Stomach smooth muscle (tissue), 2 donors: ENCODE data around the gene QKI.
"Not testable (repeated sequence)": the region's sequence is repeated elsewhere in the genome, so short reads cannot be mapped to it uniquely, and the experiment has no call there.

Experiments used
- H3K27ac ChIP-seq: one replicate; pipeline ENCODE4 v1.7.0; 2013; ENCODE audit warnings: mild to moderate bottlenecking, low read length, inconsistent platforms
- H3K27me3 ChIP-seq, 2 donors: one replicate each; pipeline ENCODE4 v1.7.0; 2013; ENCODE audit warnings: low read length in 2 of 2; ENCODE audit not compliant: insufficient read depth in 2 of 2, control insufficient read depth in 1 of 2
- H3K36me3 ChIP-seq, 2 donors: one replicate each; pipeline ENCODE4 v1.7.0; 2013; ENCODE audit warnings: low read length in 2 of 2; ENCODE audit not compliant: control insufficient read depth in 2 of 2, insufficient read depth in 2 of 2
- H3K4me1 ChIP-seq: one replicate; pipeline ENCODE4 v1.7.0; 2013; ENCODE audit warnings: low read length; ENCODE audit not compliant: control insufficient read depth, insufficient read depth
- H3K4me3 ChIP-seq, 2 donors: one replicate each; pipeline ENCODE4 v1.7.0; 2013; ENCODE audit warnings: low read length in 2 of 2
- H3K9ac ChIP-seq, 2 donors: one replicate each; pipeline ENCODE4 v1.7.0; 2013; ENCODE audit warnings: low read length in 2 of 2, mild to moderate bottlenecking in 1 of 2
- H3K9me3 ChIP-seq, 2 donors: one replicate each; pipeline ENCODE4 v1.7.0; 2013; ENCODE audit warnings: low read length in 2 of 2; ENCODE audit not compliant: control insufficient read depth in 2 of 2
- donor health status: healthy.
- donor health status: Pancreatic carcinoma.

The QKI gene

DNA sequence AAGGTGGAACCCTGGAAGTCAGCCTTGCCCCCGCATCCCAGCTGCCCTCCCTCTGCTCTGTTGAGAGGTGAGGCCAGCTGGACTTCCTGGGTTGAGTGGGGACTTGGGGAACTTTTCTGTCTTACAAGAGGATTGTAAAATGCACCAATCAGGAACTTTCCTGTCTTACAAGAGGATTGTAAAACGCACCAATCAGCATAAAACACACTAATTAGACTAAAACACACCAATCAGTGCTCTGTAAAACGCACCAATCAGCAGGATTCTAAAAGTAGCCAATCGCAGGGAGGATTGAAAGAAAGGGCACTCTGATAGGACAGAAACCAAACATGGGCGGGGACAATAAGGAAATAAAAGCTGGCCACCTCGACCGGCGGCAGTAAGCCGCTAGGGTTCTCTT is 175.6 kb downstream of the QKI start:
- not testable (repeated sequence) for H3K4me1 ChIP-seq, H3K27me3 ChIP-seq, H3K9ac ChIP-seq, H3K4me3 ChIP-seq, H3K9me3 ChIP-seq, H3K36me3 ChIP-seq, H3K27ac ChIP-seq

DNA sequence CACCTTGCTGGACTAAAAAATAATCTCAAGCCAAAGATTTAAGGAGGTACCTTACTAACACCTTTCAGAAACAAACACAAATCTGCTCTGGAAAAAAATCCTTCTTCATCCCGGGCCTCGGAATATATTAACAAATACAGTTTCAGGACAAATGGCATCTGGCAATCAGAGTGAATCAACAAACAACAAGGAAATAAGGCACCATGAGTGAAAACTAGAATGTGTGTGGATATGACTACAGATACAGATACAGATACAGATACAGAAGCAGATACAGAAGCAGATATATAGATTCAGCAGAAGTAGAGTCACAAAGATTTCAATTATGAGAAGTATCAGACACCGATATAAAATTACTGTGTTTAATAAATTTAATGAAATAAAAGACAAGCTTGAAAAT is 178.4 kb downstream of the QKI start:
- Histone ChIP-seq H3K4me3 (no peak overlapping the region), H3K4me1 (no peaks in the 10 kb centered on the region), H3K9me3 (no peaks in the 10 kb centered on the region), H3K9ac (no peak overlapping the region), H3K27me3 (no peaks in the 10 kb centered on the region), H3K36me3 (no peaks in the 10 kb centered on the region), H3K27ac (no peak overlapping the region)

DNA sequence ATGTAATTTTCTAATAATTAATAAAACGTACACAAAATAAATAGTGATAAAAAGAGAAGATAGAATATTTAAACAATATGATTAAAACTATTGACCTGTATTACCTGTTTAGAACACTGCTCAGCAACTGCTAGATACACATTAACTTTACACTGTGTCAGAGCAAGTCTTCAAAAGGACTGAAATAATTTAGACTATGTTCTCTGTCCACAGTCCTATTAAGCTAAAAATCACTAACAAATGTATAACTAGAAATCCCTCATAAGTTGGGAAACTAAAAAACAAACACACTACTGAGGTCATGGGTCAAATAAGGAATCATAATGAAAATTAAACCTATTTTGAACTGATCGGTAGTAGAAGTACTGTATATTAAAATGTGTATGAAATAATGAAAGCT is 181.7 kb downstream of the QKI start:
- Histone ChIP-seq H3K4me3 (no peak overlapping the region), H3K9ac (no peak overlapping the region), H3K27ac (no peak overlapping the region), H3K27me3 (no peaks in the 10 kb centered on the region), H3K36me3 (no peaks in the 10 kb centered on the region), H3K4me1 (no peaks in the 10 kb centered on the region), H3K9me3 (no peaks in the 10 kb centered on the region)

DNA sequence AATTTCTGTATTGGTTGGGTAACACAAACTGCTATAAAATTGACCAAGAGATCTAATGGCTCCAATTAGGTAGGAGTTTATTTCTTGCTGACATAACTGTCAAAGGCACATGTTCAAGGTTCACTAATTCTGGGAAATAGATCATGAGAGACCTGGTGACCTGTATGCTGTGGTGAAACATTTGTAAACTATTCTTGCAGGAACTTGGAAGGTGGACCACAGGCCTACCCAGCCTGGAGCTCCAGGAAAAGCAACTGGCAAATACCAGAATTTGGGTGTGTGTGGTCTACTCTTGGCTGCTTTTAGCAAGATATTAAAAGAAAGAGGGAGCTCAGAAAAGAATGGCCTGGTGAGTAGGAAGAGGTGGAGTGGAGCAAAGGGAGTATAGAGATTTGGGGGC is 184.6 kb downstream of the QKI start:
- Histone ChIP-seq H3K4me3 (no peak overlapping the region), H3K9me3 (no peaks in the 10 kb centered on the region), H3K27me3 (no peaks in the 10 kb centered on the region), H3K4me1 (no peaks in the 10 kb centered on the region), H3K27ac (no peak overlapping the region), H3K9ac (no peak overlapping the region), H3K36me3 (no peaks in the 10 kb centered on the region)

DNA sequence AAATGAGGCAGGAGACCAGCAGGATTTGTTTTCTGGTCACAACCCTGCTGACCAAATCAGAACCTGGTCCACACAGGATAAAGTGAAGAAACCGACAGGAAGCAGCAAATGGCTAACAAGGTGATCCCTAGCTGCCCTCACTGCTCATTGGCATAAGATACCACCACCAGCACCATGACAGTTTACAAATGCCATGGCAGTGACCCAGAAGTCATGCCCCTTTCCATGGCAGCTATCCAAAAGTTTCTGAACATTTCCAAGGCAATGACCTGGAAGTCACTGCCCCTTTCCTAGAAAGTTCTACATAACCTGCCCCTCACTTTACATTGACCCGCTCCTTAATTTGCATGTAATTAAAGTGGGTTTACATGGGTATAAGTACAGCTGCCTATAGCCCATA is 185.2 kb downstream of the QKI start:
- Histone ChIP-seq H3K36me3 (no peaks in the 10 kb centered on the region), H3K4me3 (no peak overlapping the region), H3K9ac (no peak overlapping the region), H3K9me3 (no peaks in the 10 kb centered on the region), H3K27me3 (no peaks in the 10 kb centered on the region), H3K4me1 (no peaks in the 10 kb centered on the region), H3K27ac (no peak overlapping the region)

DNA sequence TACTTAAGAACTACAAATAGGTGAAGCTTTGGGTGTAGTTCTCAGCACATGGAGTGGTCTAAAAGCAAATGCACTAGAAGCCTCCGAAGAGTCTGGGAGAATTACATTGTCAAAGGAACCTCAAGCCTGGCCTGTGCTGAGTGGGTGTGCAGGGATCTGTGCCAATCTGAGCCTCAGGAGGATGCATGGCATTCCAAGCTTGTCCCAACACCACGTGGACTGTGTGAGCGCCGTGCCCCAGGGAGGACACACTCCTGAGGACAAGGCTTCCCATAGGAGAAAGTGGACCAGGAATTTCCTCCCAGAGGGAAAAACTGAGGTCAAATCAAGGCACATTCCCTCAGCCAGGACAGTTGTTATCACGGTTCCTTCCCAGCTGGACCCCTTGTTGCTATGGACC is 185.8 kb downstream of the QKI start:
- Histone ChIP-seq H3K36me3 (no peaks in the 10 kb centered on the region), H3K9me3 (no peaks in the 10 kb centered on the region), H3K9ac (no peak overlapping the region), H3K27ac (no peak overlapping the region), H3K27me3 (no peaks in the 10 kb centered on the region), H3K4me1 (no peaks in the 10 kb centered on the region), H3K4me3 (no peak overlapping the region)

DNA sequence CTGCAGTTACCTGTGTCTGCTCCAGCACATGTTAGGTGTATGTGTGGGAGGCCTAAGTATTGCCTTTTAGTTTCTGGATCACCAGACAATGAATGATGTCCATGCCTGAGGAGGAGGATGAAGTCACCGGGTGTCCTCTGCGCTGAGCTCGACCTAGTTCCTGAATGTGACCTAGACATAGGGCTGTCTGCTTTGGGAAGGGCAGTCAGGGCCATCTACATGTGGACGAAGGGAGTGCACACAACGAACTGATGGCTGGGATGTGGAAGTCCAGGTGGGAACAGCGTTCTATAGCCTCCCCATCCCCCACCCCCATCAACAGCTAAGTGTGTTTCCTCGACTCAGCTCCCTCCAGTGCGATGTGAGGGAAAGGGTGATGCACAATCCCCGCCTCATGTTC is 186.3 kb downstream of the QKI start:
- H3K27me3 ChIP-seq = no peaks in the 10 kb centered on the region
- no peak overlapping the region for H3K27ac ChIP-seq
- no peak overlapping the region for H3K9ac ChIP-seq
- no peaks in the 10 kb centered on the region for H3K4me1 ChIP-seq
- no peak overlapping the region for H3K4me3 ChIP-seq
- H3K36me3 ChIP-seq = no peaks in the 10 kb centered on the region
- H3K9me3 ChIP-seq = no peaks in the 10 kb centered on the region

DNA sequence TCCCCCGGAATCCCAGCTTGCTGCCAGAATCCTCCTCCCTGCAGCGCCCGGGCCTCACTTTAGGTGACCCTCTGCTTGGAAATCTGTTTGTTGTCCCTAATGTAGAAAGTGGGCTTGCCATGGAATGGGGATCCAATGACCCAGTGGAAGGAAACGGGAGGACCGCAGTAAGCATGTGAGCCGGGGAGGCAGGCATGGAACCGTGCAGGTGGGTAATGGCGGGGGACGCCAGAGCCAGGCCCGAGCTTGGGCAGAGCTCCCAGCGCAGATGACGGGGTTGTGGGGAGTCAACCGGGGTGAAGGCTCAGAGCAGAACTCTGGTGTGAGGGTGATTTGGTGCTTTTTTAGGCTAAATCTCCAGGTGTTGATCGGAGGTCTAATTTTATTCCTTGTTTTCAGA is 188.3 kb downstream of the QKI start:
- H3K9ac ChIP-seq = no peak overlapping the region
- H3K4me3 ChIP-seq = no peak overlapping the region
- H3K36me3 ChIP-seq = no peaks in the 10 kb centered on the region
- H3K27me3 ChIP-seq = no peaks in the 10 kb centered on the region
- no peak overlapping the region for H3K27ac ChIP-seq
- H3K9me3 ChIP-seq = no peaks in the 10 kb centered on the region
- H3K4me1 ChIP-seq = no peaks in the 10 kb centered on the region

DNA sequence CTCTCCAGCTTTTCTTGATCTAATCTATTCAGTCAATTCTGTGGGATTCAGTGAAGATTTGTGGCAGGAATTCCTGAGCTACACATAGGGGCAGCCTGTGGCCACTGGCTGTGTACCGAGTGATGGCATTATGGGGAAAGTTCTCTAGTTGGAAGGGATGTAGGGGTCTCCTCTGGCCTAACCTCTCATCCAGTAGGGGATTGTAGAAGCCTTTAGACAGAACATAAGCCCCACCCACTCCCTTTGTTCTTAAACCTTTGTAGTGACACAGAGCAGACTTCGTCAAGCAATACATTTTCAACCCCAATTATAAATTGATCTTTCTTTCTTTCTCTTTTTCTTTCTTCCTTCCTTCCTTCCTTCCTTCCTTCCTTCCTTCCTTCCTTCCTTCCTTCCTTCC is 188.9 kb downstream of the QKI start:
- Histone ChIP-seq H3K4me3 (no peak overlapping the region), H3K27ac (no peak overlapping the region), H3K4me1 (no peaks in the 10 kb centered on the region), H3K27me3 (no peaks in the 10 kb centered on the region), H3K9ac (no peak overlapping the region), H3K36me3 (no peaks in the 10 kb centered on the region), H3K9me3 (no peaks in the 10 kb centered on the region)

DNA sequence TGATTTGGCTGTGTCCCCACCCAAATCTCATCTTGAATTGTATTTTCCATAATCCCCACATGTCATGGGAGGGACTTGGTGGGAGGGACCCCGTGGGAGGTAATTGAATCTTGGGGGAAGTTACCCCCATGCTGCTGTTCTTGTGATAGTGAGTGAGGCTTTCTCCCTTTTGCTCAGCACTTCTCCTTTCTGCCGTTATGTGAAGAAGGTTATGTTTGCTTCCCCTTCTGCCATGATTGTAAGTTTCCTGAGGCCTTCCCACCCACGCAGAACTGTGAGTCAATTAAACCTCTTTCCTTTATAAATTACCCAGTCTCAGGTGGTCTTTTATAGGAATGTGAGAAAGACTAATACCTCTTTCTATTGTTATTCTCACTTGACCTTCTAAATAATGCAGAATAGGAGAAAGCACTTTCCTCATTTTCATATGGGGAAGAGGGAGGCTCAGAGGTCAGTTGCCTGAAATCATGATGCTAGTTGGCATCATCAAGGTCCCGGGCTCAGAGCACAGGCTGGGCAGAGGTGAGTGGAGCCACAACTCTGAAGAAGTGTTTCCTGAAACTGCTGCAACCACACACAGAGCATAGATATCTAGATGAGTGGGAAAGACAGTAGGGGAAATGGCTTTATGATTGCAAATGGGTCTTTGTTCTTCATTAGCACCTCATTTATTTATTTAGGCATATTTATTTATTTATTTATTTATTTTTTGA is 191.0 kb downstream of the QKI start:
- Histone ChIP-seq H3K27me3 (no peaks in the 10 kb centered on the region), H3K9ac (no peak overlapping the region), H3K27ac (no peak overlapping the region), H3K36me3 (no peaks in the 10 kb centered on the region), H3K4me3 (no peak overlapping the region), H3K4me1 (no peaks in the 10 kb centered on the region), H3K9me3 (no peaks in the 10 kb centered on the region)

DNA sequence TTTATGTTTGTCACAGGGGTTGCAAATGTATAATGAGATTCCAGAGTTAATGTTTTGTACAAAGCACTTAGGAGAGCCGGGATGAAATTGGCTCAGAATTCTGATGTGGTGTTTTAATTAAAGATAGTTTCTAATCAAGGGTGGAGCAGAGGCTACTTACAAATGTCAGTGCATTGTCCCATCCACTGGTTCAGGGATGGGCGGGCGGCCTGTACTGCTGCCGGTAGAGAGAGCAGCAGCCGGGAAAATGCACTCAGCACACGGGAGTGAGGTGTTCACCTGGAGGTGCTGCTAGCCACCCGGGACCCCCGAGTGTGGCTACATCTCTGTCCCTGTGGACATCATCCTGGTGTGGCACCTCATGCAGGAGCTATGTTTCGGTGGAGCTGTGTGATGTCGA is 193.3 kb downstream of the QKI start:
- no peaks in the 10 kb centered on the region for H3K4me1 ChIP-seq
- no peak overlapping the region for H3K9ac ChIP-seq
- no peaks in the 10 kb centered on the region for H3K9me3 ChIP-seq
- H3K4me3 ChIP-seq = no peak overlapping the region
- H3K36me3 ChIP-seq = no peaks in the 10 kb centered on the region
- H3K27me3 ChIP-seq = no peaks in the 10 kb centered on the region
- no peak overlapping the region for H3K27ac ChIP-seq
